ENCODE results near the gene IST1. TPM values are rescaled to one million over a fixed set of nuclear protein-coding genes. Genes with fewer than 3 reads are reported as not detected.

The IST1 gene
- total and polyA plus RNA-seq, 7 donors = 69.2 to 115 (median 85.4) TPM

- Histone ChIP-seq H3K27ac (no peak overlapping the region), H3K9me3 (no peaks in the 10 kb centered on the region), H3K4me1 (peaks cover 4% of the 10 kb centered on the region), H3K4me3 (no peak overlapping the region), H3K36me3 (ENCODE audit: insufficient read depth in 1 of 2, low read depth in 1 of 2) (no peaks in the 10 kb centered on the region), H3K27me3 (ENCODE audit: insufficient read depth in 3 of 3, low read length in 2 of 3) (no peaks in the 10 kb centered on the region)
- no peak for ATAC-seq
- WGBS, 3 donors = 92 to 95% (median 95%) methylated on average over 3 of the region's 3 CpGs
- TF ChIP-seq, protein P1, sequence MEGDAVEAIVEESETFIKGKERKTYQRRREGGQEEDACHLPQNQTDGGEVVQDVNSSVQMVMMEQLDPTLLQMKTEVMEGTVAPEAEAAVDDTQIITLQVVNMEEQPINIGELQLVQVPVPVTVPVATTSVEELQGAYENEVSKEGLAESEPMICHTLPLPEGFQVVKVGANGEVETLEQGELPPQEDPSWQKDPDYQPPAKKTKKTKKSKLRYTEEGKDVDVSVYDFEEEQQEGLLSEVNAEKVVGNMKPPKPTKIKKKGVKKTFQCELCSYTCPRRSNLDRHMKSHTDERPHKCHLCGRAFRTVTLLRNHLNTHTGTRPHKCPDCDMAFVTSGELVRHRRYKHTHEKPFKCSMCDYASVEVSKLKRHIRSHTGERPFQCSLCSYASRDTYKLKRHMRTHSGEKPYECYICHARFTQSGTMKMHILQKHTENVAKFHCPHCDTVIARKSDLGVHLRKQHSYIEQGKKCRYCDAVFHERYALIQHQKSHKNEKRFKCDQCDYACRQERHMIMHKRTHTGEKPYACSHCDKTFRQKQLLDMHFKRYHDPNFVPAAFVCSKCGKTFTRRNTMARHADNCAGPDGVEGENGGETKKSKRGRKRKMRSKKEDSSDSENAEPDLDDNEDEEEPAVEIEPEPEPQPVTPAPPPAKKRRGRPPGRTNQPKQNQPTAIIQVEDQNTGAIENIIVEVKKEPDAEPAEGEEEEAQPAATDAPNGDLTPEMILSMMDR (IDR thresholded peaks at IDR 0.05) = no peak
- no peak for DNase-seq
- intact Hi-C loops (cut with DNase I) = loop anchor here in 1 of 2 donors (10.0 kb wide), 1 partner anchor 76 kb away; no protein-coding TSS in a partner anchor
Measured at GRCh38 chr16:71889147-71889546, 6.2 kb upstream of the IST1 start.

GRCh38 chr16:71893888-71894228 is 1.5 kb upstream of the IST1 start:
- WGBS, 3 donors = 46 to 53% (median 46%) methylated on average over 7 of the region's 7 CpGs
- DNase-seq = no peak
- Histone ChIP-seq H3K27me3 (ENCODE audit: insufficient read depth in 3 of 3, low read length in 2 of 3) (no peaks in the 10 kb centered on the region), H3K9me3 (no peaks in the 10 kb centered on the region), H3K36me3 (ENCODE audit: insufficient read depth in 1 of 2, low read depth in 1 of 2) (no peaks in the 10 kb centered on the region), H3K27ac (peak overlapping the region; percentile 91), H3K4me3 (peak overlapping the region; percentile 81), H3K4me1 (peaks cover 18% of the 10 kb centered on the region)
- intact Hi-C loops (cut with DNase I) = no loop called here
- no peak for ATAC-seq
- TF ChIP-seq, protein P1 (IDR thresholded peaks at IDR 0.05) = no peak

DNA sequence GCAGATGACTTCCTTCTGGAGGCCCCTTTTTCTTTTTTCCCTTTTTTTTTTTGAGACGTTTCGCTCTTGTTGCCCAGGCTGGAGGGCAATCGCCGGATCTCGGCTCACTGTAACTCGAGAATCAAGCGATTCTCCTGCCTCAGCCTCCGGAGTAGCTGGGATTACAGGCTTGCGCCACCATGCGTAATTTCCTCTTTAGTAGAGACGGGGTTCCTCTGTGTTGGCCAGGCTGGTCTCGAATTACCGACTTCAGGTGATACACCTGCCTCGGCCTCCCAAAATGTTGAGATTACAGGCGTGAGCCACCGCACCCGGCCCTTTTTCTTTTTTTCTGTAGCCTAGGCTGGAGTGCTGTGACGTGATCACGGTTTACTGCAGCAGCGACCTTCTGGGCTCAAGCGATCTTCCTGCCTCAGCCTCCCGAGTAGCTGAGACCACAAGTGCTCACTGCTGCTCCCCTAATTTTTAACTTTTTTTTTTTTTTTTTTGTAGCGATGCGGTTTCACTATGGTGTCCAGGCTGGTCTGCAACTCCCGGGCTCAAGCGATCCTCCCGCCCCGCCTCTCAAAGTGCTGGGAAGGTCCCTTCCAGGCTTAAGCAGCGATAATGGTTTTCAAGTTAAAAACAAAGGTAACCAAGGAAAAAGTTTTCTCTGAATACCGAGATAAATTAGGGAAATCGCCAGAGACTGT is 956 bp upstream of the IST1 start:
- peak; percentile 6 to 37 (median 21) for ATAC-seq
- 0 to 1% (median 0%) methylated on average over 30 to 31 of the region's 31 CpGs for WGBS, 3 donors
- peak in 1 of 2 donors; percentile 29 for DNase-seq
- Histone ChIP-seq H3K4me1 (peaks cover 20% of the 10 kb centered on the region), H3K36me3 (ENCODE audit: insufficient read depth in 1 of 2, low read depth in 1 of 2) (no peaks in the 10 kb centered on the region), H3K27ac (peak overlapping the region; percentile 91), H3K4me3 (peak overlapping the region; percentile 81), H3K9me3 (no peaks in the 10 kb centered on the region), H3K27me3 (ENCODE audit: insufficient read depth in 3 of 3, low read length in 2 of 3) (no peaks in the 10 kb centered on the region)
- intact Hi-C loops (cut with DNase I) = no loop called here
- TF ChIP-seq, protein P1 (IDR thresholded peaks at IDR 0.05) = no peak

DNA sequence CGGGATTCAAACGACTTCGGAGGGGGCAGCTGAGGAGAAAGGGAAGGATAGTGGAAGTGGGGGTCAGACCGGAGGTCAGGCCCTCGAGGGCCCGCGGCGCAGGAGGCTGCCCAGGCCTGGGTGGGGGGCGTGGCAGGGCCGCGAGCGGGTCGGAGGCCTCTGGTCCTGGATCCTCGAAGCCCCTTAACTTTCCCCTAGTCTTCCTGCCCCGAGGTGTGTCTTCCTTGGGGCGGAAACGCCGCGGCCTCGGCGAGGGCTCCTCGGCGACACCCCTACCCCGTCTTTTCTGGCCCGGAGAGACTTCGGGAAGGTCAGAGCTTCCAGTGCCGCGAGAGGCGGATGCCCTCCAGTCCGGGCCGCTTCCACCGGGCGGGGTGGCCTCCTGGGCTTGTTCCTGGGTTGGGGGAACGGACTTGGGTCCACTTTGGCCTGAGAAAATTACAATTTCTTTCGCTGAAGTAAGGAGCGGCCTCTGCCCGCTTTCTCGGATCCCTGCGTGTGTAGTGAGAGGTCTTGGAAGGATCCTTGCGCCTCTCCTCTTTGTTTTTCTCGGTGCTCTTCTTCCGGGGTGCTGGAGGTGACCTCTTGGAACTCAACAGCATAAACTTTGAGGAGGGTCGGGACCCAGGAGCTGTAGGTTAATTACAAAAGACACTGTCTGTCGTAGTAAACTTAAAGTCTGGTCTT is 491 bp downstream of the IST1 start:
- WGBS, 3 donors = 0 to 1% (median 0%) methylated on average over 39 to 44 of the region's 44 CpGs
- peak; percentile 50 to 69 for DNase-seq
- TF ChIP-seq, protein P1 (IDR thresholded peaks at IDR 0.05) = no peak
- peak; percentile 31 to 56 (median 40) for ATAC-seq
- H3K27me3 ChIP-seq (ENCODE audit: insufficient read depth in 3 of 3, low read length in 2 of 3) = no peaks in the 10 kb centered on the region
- peaks cover 33% of the 10 kb centered on the region for H3K4me1 ChIP-seq
- intact Hi-C loops (cut with DNase I) = loop anchor here (5.0 kb wide), 4 partner anchors 49 to 111 kb away; partner anchors contain the start of genes AP1G1 (in 1 of the 2), ATXN1L (in 1 of the 2) and DHODH (in 1 of the 2)
- no peaks in the 10 kb centered on the region for H3K36me3 ChIP-seq (ENCODE audit: insufficient read depth in 1 of 2, low read depth in 1 of 2)
- peak overlapping the region; percentile 91 for H3K27ac ChIP-seq
- no peaks in the 10 kb centered on the region for H3K9me3 ChIP-seq
- H3K4me3 ChIP-seq = peak overlapping the region; percentile 81

Measured in psoas muscle (tissue), 8 donors.